ENCODE data around the gene YJU2.
A peak's percentile ranks its signal among the peaks of the same experiment; 100 is the strongest.
"Not testable (repeated sequence)": the region's sequence is repeated elsewhere in the genome, so short reads cannot be mapped to it uniquely, and the experiment has no call there.

YJU2 gene

GRCh38 chr19:4268816-4269430, 22.0 kb downstream of the YJU2 start:
- no peak for DNase-seq

- no peak for DNase-seq
Measured at GRCh38 chr19:4272894-4273293, 26.0 kb downstream of the YJU2 start.

- not testable (repeated sequence) for DNase-seq
Measured at GRCh38 chr19:4274321-4274686, 27.4 kb downstream of the YJU2 start.

- no peak for DNase-seq
Measured at GRCh38 chr19:4277191-4277696, 30.4 kb downstream of the YJU2 start.

- no peak for DNase-seq
Measured at GRCh38 chr19:4278010-4278409, 31.1 kb downstream of the YJU2 start.

GRCh38 chr19:4278419-4279266, 31.8 kb downstream of the YJU2 start, which contains the start of gene SHD:
Gene SHD (plus strand): TSS chr19:4279266. CDS start chr19:4280064, 798 bp downstream.
- DNase-seq = peak; percentile 65

GRCh38 chr19:4279267-4279529, 32.3 kb downstream of the YJU2 start:
- no peak for DNase-seq

- DNase-seq = no peak
Measured at GRCh38 chr19:4279530-4280422, 32.9 kb downstream of the YJU2 start.

GRCh38 chr19:4284176-4284958, 37.5 kb downstream of the YJU2 start:
- DNase-seq = no peak

GRCh38 chr19:4284974-4285373, 38.1 kb downstream of the YJU2 start:
- no peak for DNase-seq

GRCh38 chr19:4286141-4286540, 39.3 kb downstream of the YJU2 start:
- not testable (repeated sequence) for DNase-seq

GRCh38 chr19:4288091-4288777, 41.4 kb downstream of the YJU2 start:
- DNase-seq = no peak

- DNase-seq = no peak
Measured at GRCh38 chr19:4291184-4291732, 44.4 kb downstream of the YJU2 start.

GRCh38 chr19:4292515-4292914, 45.6 kb downstream of the YJU2 start:
- no peak for DNase-seq

GRCh38 chr19:4294389-4294788, 47.5 kb downstream of the YJU2 start:
- no peak for DNase-seq

- DNase-seq = peak; percentile 97
Measured at GRCh38 chr19:4295972-4296771, 49.3 kb downstream of the YJU2 start.

GRCh38 chr19:4297901-4298809, 51.3 kb downstream of the YJU2 start:
- no peak for DNase-seq

GRCh38 chr19:4298810-4299550, 52.1 kb downstream of the YJU2 start:
- DNase-seq = no peak

- DNase-seq = no peak
Measured at GRCh38 chr19:4300589-4300988, 53.7 kb downstream of the YJU2 start.
